Gastrocnemius medialis (tissue), 4 donors: ENCODE results near the gene PKP4. TPM values are rescaled to one million over a fixed set of nuclear protein-coding genes. Genes with fewer than 3 reads are reported as not detected.

Experiments used
- ATAC-seq, 2 donors: fragments of 150-250 bp; one replicate each; pipeline ENCODE4 v1.9.1; 2016
- DNase-seq, 2 donors: peaks; one replicate each; pipeline ENCODE4 v3.0.0-alpha.2; 2019
- H3K27ac ChIP-seq, 4 donors: fragments of 200-600 bp; sonication (generic); 1 replicate in 1 of 4; 2 replicates in 3 of 4; pipeline ENCODE4 v1.5.1; 2016 to 2018; ENCODE audit warnings: mild to moderate bottlenecking in 2 of 4, moderate library complexity in 1 of 4
- H3K27me3 ChIP-seq, 3 donors: fragments of 200-600 bp; sonication (generic) in 2 of 3; 1 replicate in 1 of 3; 2 replicates in 2 of 3; pipeline versions ENCODE4 v1.5.1 to v1.6.0; 2016 to 2019; ENCODE audit warnings: mild to moderate bottlenecking in 1 of 3, moderate library complexity in 1 of 3
- H3K36me3 ChIP-seq, 2 donors: fragments of 200-600 bp; sonication (generic) in 1 of 2; one replicate each; pipeline ENCODE4 v1.5.1; 2017 to 2018
- H3K4me1 ChIP-seq, 2 donors: fragments of 200-600 bp; sonication (generic) in 1 of 2; one replicate each; pipeline ENCODE4 v1.5.1; 2016 to 2017; ENCODE audit warnings: mild to moderate bottlenecking in 2 of 2
- H3K4me3 ChIP-seq, 4 donors: fragments of 200-600 bp; sonication (generic) in 3 of 4; 1 replicate in 1 of 4; 2 replicates in 3 of 4; pipeline ENCODE4 v1.5.1; 2016 to 2019; ENCODE audit warnings: mild to moderate bottlenecking in 2 of 4
- H3K9me3 ChIP-seq, 3 donors: fragments of 200-600 bp; sonication (generic) in 2 of 3; 1 replicate in 1 of 3; 2 replicates in 2 of 3; pipeline ENCODE4 v1.5.1; 2016 to 2019
- CTCF ChIP-seq, 5 experiments: fragments of 450-650 bp in 3 of 5; fragments of 200-600 bp in 2 of 5; sonication (generic) in 2 of 5; IDR thresholded peaks in 4 of 5; conservative IDR thresholded peaks in 1 of 5; 1 replicate in 4 of 5; 2 replicates in 1 of 5; pipeline ENCODE4 v1.5.1; 2016 to 2019; ENCODE audit warnings: antibody characterized with exemption in 5 of 5, mild to moderate bottlenecking in 3 of 5, moderate library complexity in 3 of 5
- POLR2A ChIP-seq, 2 donors: fragments of 450-650 bp; IDR thresholded peaks; one replicate each; pipeline ENCODE4 v1.6.1; 2017; ENCODE audit warnings: antibody characterized with exemption in 2 of 2, mild to moderate bottlenecking in 2 of 2, moderate library complexity in 2 of 2
- in situ Hi-C, 4 donors: fragments of 200-750 bp; cut with MboI; loops; one replicate each; pipeline versions ENCODE4 v1.15.0 to v1.8.0; 2017; ENCODE audit warnings: low sequenced_read_pairs in 4 of 4
- intact Hi-C: fragments of 100-400 bp; cut with DNase I; formaldehyde crosslinking; loops from one replicate; pipeline ENCODE4 v1.15.1; 2023; ENCODE audit warnings: low total_unique reads
- total RNA-seq, 4 donors: library from RNA; depleted of rRNA; stranded (reverse); fragments of >200 nt; gene quantifications; one replicate each; pipeline versions ENCODE4 v1.1.0 to v1.2.3, GENCODE V29; 2016

PKP4 gene
- total RNA-seq, 4 donors from 2014 or later: 15.3 to 36.0 (median 25.6) TPM

DNA sequence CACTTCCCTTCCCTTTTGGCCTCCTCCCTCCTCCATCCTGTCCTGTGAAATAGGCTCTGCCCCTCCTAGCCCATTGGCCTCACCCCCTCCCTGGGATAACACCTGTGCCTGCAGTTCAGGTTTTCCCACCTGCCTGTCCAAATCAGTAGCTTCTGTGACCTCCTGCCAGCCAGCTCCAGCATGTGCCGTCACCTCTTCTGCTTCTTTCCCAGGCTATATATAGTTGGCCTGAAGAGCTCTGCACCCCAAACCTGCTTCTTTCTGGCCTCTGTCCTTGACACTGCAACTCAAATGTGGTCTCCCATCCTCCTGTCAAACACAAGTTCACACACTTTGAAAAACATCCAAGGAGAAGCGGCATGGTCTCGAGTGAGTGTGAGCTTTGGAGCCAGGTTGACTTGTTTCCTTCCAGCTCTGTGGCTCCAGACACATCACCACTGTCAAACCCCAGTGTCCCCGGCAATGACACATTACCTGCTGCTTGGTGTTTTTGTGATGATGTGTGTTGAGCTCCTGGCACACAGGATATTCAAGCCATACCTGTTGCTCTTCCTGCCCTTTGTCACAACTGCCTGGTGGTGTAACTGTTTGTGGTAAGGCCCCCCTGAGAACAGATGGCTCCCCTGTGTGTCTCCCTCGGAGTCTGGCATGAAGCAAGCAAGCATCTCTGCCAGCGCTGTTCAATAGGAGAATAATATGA lies 194.8 kb downstream of the PKP4 start:
- intact Hi-C loops (no loop called here), in situ Hi-C loops (no loop called here)
- Histone ChIP-seq H3K36me3 (no peaks in the 10 kb centered on the region), H3K27me3 (no peaks in the 10 kb centered on the region), H3K27ac (no peak overlapping the region), H3K4me1 (no peaks in the 10 kb centered on the region), H3K4me3 (no peak overlapping the region), H3K9me3 (no peaks in the 10 kb centered on the region)
- ATAC-seq (no peak), DNase-seq (no peak)
- TF ChIP-seq POLR2A (IDR thresholded peaks at IDR 0.05) (no peak), CTCF (IDR thresholded peaks at IDR 0.05 in 4 of 5, conservative IDR thresholded peaks at IDR 0.05 in 1 of 5) (no peak)

- Histone ChIP-seq H3K4me1 (no peaks in the 10 kb centered on the region), H3K27me3 (no peaks in the 10 kb centered on the region), H3K27ac (no peak overlapping the region), H3K36me3 (no peaks in the 10 kb centered on the region), H3K9me3 (no peaks in the 10 kb centered on the region), H3K4me3 (no peak overlapping the region)
- DNase-seq (no peak), ATAC-seq (no peak)
- in situ Hi-C loops: no loop called here
- intact Hi-C loops: no loop called here
- TF ChIP-seq CTCF (IDR thresholded peaks at IDR 0.05 in 4 of 5, conservative IDR thresholded peaks at IDR 0.05 in 1 of 5) (no peak), POLR2A (IDR thresholded peaks at IDR 0.05) (no peak)
Measured at GRCh38 chr2:158655628-158656027, 198.9 kb downstream of the PKP4 start.

GRCh38 chr2:158656492-158657229 lies 199.9 kb downstream of the PKP4 start:
- ATAC-seq (peak in 1 of 2 donors; percentile 30), DNase-seq (no peak)
- in situ Hi-C loops: no loop called here
- Histone ChIP-seq H3K27ac (no peak overlapping the region), H3K36me3 (no peaks in the 10 kb centered on the region), H3K4me3 (no peak overlapping the region), H3K27me3 (no peaks in the 10 kb centered on the region), H3K4me1 (no peaks in the 10 kb centered on the region), H3K9me3 (no peaks in the 10 kb centered on the region)
- TF ChIP-seq CTCF (IDR thresholded peaks at IDR 0.05 in 4 of 5, conservative IDR thresholded peaks at IDR 0.05 in 1 of 5) (no peak), POLR2A (IDR thresholded peaks at IDR 0.05) (no peak)
- intact Hi-C loops: no loop called here

- TF ChIP-seq POLR2A (IDR thresholded peaks at IDR 0.05): no peak
- no peak for TF ChIP-seq CTCF (IDR thresholded peaks at IDR 0.05 in 4 of 5, conservative IDR thresholded peaks at IDR 0.05 in 1 of 5)
- Histone ChIP-seq H3K4me1 (no peaks in the 10 kb centered on the region), H3K36me3 (peaks cover 0 to 5% of the 10 kb centered on the region in 2 donors), H3K27ac (no peak overlapping the region), H3K9me3 (no peaks in the 10 kb centered on the region), H3K4me3 (no peak overlapping the region), H3K27me3 (no peaks in the 10 kb centered on the region)
- in situ Hi-C loops: no loop called here
- no peak for ATAC-seq
- intact Hi-C loops: no loop called here
- DNase-seq: no peak
Measured at GRCh38 chr2:158658396-158658795, 201.6 kb downstream of the PKP4 start.
